Stomach (tissue), 9 donors: ENCODE measurements around the gene PARD6G. TPM values are rescaled to one million over a fixed set of nuclear protein-coding genes. Genes with fewer than 3 reads are reported as not detected.

ENCODE experiments used
- DNase-seq, 2 donors: peaks; one replicate each; pipeline versions ENCODE4 v3.0.0 to v3.0.0-alpha.2; 2013 to 2019
- H3K27ac ChIP-seq, 5 donors: fragments of 200-600 bp in 4 of 5; sonication (generic) in 4 of 5; one replicate each; pipeline ENCODE4 v1.5.1; 2013 to 2019; ENCODE audit warnings: mild to moderate bottlenecking in 1 of 5, moderate library complexity in 1 of 5
- H3K27me3 ChIP-seq, 3 donors: fragments of 200-600 bp; sonication (generic); one replicate each; pipeline ENCODE4 v1.5.1; 2017 to 2019; ENCODE audit warnings: mixed run types in 1 of 3
- H3K36me3 ChIP-seq, 4 donors: fragments of 200-600 bp; sonication (generic); 1 replicate in 3 of 4; 2 replicates in 1 of 4; pipeline ENCODE4 v1.5.1; 2016 to 2019
- H3K4me1 ChIP-seq, 4 donors: fragments of 200-600 bp; sonication (generic); one replicate each; pipeline ENCODE4 v1.5.1; 2016 to 2019
- H3K4me3 ChIP-seq, 4 donors: fragments of 200-600 bp; sonication (generic) in 3 of 4; one replicate each; pipeline ENCODE4 v1.5.1; 2016 to 2019; ENCODE audit warnings: mild to moderate bottlenecking in 1 of 4
- H3K9me3 ChIP-seq, 4 donors: fragments of 200-600 bp; sonication (generic); one replicate each; pipeline ENCODE4 v1.5.1; 2016 to 2019
- EP300 ChIP-seq: sonication (generic); formaldehyde crosslinking; IDR thresholded peaks from one replicate; pipeline ENCODE4 v1.6.1; 2017; ENCODE audit warnings: antibody characterized with exemption
- POLR2A ChIP-seq, 4 donors: fragments of 450-650 bp; IDR thresholded peaks; one replicate each; pipeline ENCODE4 v1.6.1; 2016; ENCODE audit warnings: antibody characterized with exemption in 4 of 4, control low read depth in 2 of 4, mild to moderate bottlenecking in 1 of 4, moderate library complexity in 1 of 4
- POLR2AphosphoS5 ChIP-seq, 3 donors: sonication (generic); formaldehyde crosslinking; IDR thresholded peaks; one replicate each; pipeline ENCODE4 v1.6.1; 2016; ENCODE audit warnings: antibody characterized with exemption in 3 of 3
- WGBS, 5 donors: extraction: QIAGEN DNeasy Blood & Tissue Kit in 3 of 5; methylation state at CpG; one replicate each; pipeline versions ENCODE4 v1.1.5 to v1.1.7; 2013 to 2018; 5-methylcytosine and 5-hydroxymethylcytosine counted together
- intact Hi-C: fragments of 100-400 bp; cut with DNase I; formaldehyde crosslinking; loops from one replicate; pipeline ENCODE4 v1.15.1; 2023; ENCODE audit warnings: low total_unique reads
- polyA plus RNA-seq, 3 donors: library from polyadenylated mRNA; stranded (reverse); fragments of 200-250 nt; gene quantifications; one replicate each; pipeline ENCODE4 v1.2.3, GENCODE V29; 2013
- total RNA-seq, 5 donors: library from RNA; depleted of rRNA; stranded (reverse); fragments of >200 nt; gene quantifications; one replicate each; pipeline versions ENCODE4 v1.1.0 to v1.2.3, GENCODE V29; 2014 to 2016
- TF ChIP-seq, protein P1 (sequence below), 7 experiments: fragments of 450-650 bp in 4 of 7; fragments of 200-600 bp in 3 of 7; sonication (generic) in 3 of 7; IDR thresholded peaks; one replicate each; pipeline ENCODE4 v1.5.1; 2016 to 2019; ENCODE audit warnings: antibody characterized with exemption in 7 of 7, control low read depth in 2 of 7, mild to moderate bottlenecking in 1 of 7
- donor health status: healthy with polysubstance abuse.
- donor health status: Bipolar disorder and iron deficiency.
- donor health status: healthy.

PARD6G gene
- total and polyA plus RNA-seq, 8 donors, result 1.5 to 15.9 (median 3.9) TPM

DNA sequence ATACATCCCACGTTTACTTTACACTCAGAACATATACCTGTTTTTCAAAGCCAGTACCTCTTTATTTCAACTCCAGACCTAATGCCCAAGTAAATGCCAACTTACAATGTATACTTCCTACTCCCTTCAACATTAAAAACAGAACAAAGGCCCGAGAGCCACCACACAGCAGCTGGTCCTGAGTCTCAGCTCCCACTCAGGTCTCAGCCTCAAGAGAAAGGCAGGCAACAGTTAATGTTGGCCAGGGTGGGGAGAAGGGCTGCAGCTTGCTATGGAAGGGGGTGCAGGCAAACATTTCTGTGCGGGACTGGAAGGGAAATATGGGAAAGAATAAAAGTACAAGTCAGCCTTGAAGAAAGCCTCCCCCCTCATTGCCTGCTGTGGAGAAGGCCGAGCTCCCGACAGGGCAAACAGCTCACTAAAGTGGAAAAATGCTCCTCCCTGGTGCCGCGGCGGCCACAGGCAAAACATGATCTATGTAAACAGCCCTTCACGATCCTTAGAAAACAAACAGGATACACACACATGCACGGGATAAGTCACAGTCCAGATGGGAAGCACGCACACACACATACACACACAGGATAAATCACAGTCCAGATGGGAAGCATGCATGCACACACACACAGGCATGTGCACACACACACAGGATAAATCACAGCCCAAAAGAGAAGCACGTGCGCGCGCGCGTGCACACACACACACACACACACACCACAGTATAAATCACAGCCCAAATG, 70.8 kb downstream of the PARD6G start:
- WGBS, 5 donors, result 32 to 53% (median 50%) methylated on average over 17 of the region's 17 CpGs
- H3K36me3 ChIP-seq, result no peaks in the 10 kb centered on the region
- TF ChIP-seq POLR2A (IDR thresholded peaks at IDR 0.05), result no peak
- TF ChIP-seq, protein P1, sequence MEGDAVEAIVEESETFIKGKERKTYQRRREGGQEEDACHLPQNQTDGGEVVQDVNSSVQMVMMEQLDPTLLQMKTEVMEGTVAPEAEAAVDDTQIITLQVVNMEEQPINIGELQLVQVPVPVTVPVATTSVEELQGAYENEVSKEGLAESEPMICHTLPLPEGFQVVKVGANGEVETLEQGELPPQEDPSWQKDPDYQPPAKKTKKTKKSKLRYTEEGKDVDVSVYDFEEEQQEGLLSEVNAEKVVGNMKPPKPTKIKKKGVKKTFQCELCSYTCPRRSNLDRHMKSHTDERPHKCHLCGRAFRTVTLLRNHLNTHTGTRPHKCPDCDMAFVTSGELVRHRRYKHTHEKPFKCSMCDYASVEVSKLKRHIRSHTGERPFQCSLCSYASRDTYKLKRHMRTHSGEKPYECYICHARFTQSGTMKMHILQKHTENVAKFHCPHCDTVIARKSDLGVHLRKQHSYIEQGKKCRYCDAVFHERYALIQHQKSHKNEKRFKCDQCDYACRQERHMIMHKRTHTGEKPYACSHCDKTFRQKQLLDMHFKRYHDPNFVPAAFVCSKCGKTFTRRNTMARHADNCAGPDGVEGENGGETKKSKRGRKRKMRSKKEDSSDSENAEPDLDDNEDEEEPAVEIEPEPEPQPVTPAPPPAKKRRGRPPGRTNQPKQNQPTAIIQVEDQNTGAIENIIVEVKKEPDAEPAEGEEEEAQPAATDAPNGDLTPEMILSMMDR (IDR thresholded peaks at IDR 0.05), result no peak
- TF ChIP-seq POLR2AphosphoS5 (IDR thresholded peaks at IDR 0.05), result no peak
- TF ChIP-seq EP300, result no peak
- peaks cover 0 to 11% (median 2%) of the 10 kb centered on the region in 4 donors for H3K4me1 ChIP-seq
- H3K4me3 ChIP-seq, result no peak overlapping the region
- intact Hi-C loops, result no loop called here
- peak in 1 of 2 donors; percentile 58 for DNase-seq
- peaks cover 0 to 4% (median 0%) of the 10 kb centered on the region in 3 donors for H3K27me3 ChIP-seq
- no peaks in the 10 kb centered on the region for H3K9me3 ChIP-seq
- peak overlapping the region in 1 of 5 donors; percentile 9 for H3K27ac ChIP-seq

DNA sequence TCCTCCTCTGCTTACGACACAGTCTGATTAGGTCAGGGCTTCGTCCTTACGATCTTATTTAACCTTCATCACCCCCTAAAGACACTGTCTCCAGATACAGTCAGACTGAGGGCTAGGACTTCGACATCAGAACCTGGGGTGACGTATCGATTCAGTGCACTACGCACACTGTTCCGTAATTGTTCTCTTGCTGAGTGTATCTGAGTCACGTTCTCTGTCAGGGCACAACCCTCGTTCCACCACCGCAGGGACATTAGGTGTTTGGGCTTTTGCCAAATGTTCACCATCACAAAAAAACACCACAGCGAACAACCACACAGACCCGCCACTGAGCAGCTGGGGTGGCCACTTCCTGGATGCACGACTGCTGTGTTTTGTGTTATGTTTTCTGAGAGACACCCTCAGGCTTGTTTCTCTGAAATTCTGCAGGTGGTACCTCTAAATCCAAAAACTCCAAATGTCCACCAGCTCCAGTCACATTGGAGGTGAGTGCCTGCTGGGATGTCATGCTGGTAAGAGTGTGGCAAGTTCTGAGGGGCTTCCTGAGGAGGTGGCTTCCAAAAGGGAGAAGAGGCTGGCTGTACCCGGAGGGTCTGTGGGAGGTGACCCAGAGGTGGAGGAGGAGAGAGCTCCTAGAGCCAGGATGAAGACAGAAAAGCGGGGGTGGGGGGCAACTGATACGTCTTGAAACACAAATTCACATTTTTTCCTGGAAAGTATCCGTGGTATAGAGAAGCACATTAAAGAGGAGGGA, 71.7 kb downstream of the PARD6G start:
- H3K36me3 ChIP-seq, result no peaks in the 10 kb centered on the region
- WGBS, 5 donors, result 77 to 82% (median 78%) methylated on average over 18 of the region's 18 CpGs
- peak in 1 of 2 donors; percentile 43 for DNase-seq
- H3K4me1 ChIP-seq, result peaks cover 0 to 20% (median 6%) of the 10 kb centered on the region in 4 donors
- peak overlapping the region in 1 of 5 donors; percentile 9 for H3K27ac ChIP-seq
- peaks cover 0 to 8% (median 4%) of the 10 kb centered on the region in 3 donors for H3K27me3 ChIP-seq
- no peaks in the 10 kb centered on the region for H3K9me3 ChIP-seq
- TF ChIP-seq EP300 (no peak), POLR2A (IDR thresholded peaks at IDR 0.05) (no peak), POLR2AphosphoS5 (IDR thresholded peaks at IDR 0.05) (no peak)
- TF ChIP-seq, protein P1 (IDR thresholded peaks at IDR 0.05), result no peak
- intact Hi-C loops, result no loop called here
- no peak overlapping the region for H3K4me3 ChIP-seq

DNA sequence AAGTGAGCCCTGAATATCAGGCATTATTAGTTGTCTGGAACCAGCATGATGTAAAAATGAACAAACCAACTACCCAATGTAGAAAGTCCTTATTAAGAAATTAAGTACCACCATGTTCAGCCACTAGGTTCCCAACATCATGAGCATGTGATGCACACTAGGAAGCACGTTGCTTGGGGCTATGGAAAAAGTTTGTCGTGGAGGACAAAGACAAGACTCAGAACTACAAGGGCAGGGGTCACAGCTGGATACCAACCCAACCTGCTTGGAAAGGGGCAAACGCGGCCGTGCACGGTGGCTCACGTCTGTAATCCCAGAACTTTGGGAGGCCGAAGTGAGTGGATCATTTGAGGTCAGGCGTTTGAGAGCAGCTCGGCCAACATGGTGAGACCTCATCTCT, 74.3 kb downstream of the PARD6G start:
- Histone ChIP-seq H3K4me3 (no peak overlapping the region), H3K36me3 (no peaks in the 10 kb centered on the region), H3K27me3 (peaks cover 0 to 8% (median 4%) of the 10 kb centered on the region in 3 donors), H3K27ac (no peak overlapping the region), H3K4me1 (peaks cover 0 to 21% (median 6%) of the 10 kb centered on the region in 4 donors), H3K9me3 (no peaks in the 10 kb centered on the region)
- 86 to 93% (median 91%) methylated on average over 10 of the region's 10 CpGs for WGBS, 5 donors
- TF ChIP-seq EP300 (no peak), POLR2A (IDR thresholded peaks at IDR 0.05) (no peak), POLR2AphosphoS5 (IDR thresholded peaks at IDR 0.05) (no peak)
- TF ChIP-seq, protein P1 (IDR thresholded peaks at IDR 0.05), result no peak
- no peak for DNase-seq
- intact Hi-C loops, result no loop called here

DNA sequence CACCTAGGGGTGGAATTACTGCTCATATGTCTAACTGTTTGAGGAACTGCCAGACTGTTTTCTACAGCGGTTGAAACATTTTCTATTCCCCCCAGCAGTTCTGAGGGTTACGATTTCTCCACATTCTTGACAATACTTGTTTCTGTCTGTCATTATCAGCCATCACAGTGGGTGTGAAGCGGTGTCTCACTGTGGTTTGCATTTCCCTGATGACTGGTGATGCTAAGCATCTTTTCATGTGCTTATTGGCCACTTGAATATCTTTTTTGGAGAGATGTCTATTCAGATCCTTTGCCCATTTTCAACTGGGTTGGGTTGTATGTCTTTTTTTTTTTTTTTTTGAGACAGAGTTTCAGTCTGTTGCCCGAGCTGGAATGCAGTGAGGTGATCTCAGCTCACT, 75.3 kb downstream of the PARD6G start:
- Histone ChIP-seq H3K4me3 (no peak overlapping the region), H3K4me1 (peaks cover 0 to 17% (median 6%) of the 10 kb centered on the region in 4 donors), H3K27ac (no peak overlapping the region), H3K27me3 (peaks cover 0 to 8% (median 4%) of the 10 kb centered on the region in 3 donors), H3K36me3 (no peaks in the 10 kb centered on the region), H3K9me3 (no peaks in the 10 kb centered on the region)
- intact Hi-C loops, result no loop called here
- no peak for DNase-seq
- TF ChIP-seq EP300 (no peak), POLR2AphosphoS5 (IDR thresholded peaks at IDR 0.05) (no peak), POLR2A (IDR thresholded peaks at IDR 0.05) (no peak)
- TF ChIP-seq, protein P1 (IDR thresholded peaks at IDR 0.05), result no peak
- WGBS, 5 donors, result 68 to 88% (median 78%) methylated on average over 4 of the region's 4 CpGs
